ENCODE data around the gene MANBA. TPM values are rescaled to one million over a fixed set of nuclear protein-coding genes. Genes with fewer than 3 reads are reported as not detected.

MANBA gene
- total RNA-seq, 1 donor from 2014 or later = 35.8 TPM

Small RNA genes lying within 50 kb of the gene (small RNA-seq; reads per million reads assigned to genes)
- not detected for gene AC018797.1

Other genes with a start within 250 kb of the MANBA start
- gene UBE2D3, start 66.6 kb upstream of the MANBA start, total RNA-seq = 347 TPM
- gene CISD2, start 108.0 kb upstream of the MANBA start, total RNA-seq = 11.3 TPM